ENCODE data around the gene LRRC72. TPM values are rescaled to one million over a fixed set of nuclear protein-coding genes. Genes with fewer than 3 reads are reported as not detected.

LRRC72 gene
- total RNA-seq, 1 experiment from 2014 or later = not detected

GRCh38 chr7:16562456-16563220, 36.0 kb downstream of the LRRC72 start:
- no peak overlapping the region for H2BK15ac ChIP-seq (ENCODE audit: low read depth, low read length)
- H2AK5ac ChIP-seq (ENCODE audit: insufficient read length, low read length) = no peak overlapping the region
- Mint-ChIP-seq H3K36me3 (ENCODE audit: insufficient read depth in 1 of 3, low read depth in 3 of 3) (no peaks in the 10 kb centered on the region), H3K27ac (0 out of 7 replicates have a peak overlapping the region, but pooled peaks of 1 of the 3 experiments have one; percentile 3), H3K4me1 (peaks cover 4% of the 10 kb centered on the region in 2 experiments; a peak in 3 of 4 replicates), H3K4me3 (no peak overlapping the region), H3K9me3 (no peaks in the 10 kb centered on the region; a peak in 1 of 5 replicates), H3K27me3 (ENCODE audit: low read depth) (no peaks in the 10 kb centered on the region)
- H4K20me1 ChIP-seq (ENCODE audit: control insufficient read depth, insufficient read depth, insufficient read length) = no peaks in the 10 kb centered on the region
- DNase-seq = no peak
- H2BK12ac ChIP-seq (ENCODE audit: insufficient read length, low read depth, low read length) = no peak overlapping the region
- H3K79me2 ChIP-seq (ENCODE audit: insufficient read depth, low read length) = no peaks in the 10 kb centered on the region
- H4K8ac ChIP-seq (replicated peaks; ENCODE audit: insufficient read length, low read depth, low read length) = no peak overlapping the region
- no peak overlapping the region for H2BK120ac ChIP-seq (ENCODE audit: low read depth, low read length, poor library complexity, severe bottlenecking)
- no peak overlapping the region for H3K4ac ChIP-seq (ENCODE audit: low read depth, low read length)
- TF ChIP-seq, protein P1, sequence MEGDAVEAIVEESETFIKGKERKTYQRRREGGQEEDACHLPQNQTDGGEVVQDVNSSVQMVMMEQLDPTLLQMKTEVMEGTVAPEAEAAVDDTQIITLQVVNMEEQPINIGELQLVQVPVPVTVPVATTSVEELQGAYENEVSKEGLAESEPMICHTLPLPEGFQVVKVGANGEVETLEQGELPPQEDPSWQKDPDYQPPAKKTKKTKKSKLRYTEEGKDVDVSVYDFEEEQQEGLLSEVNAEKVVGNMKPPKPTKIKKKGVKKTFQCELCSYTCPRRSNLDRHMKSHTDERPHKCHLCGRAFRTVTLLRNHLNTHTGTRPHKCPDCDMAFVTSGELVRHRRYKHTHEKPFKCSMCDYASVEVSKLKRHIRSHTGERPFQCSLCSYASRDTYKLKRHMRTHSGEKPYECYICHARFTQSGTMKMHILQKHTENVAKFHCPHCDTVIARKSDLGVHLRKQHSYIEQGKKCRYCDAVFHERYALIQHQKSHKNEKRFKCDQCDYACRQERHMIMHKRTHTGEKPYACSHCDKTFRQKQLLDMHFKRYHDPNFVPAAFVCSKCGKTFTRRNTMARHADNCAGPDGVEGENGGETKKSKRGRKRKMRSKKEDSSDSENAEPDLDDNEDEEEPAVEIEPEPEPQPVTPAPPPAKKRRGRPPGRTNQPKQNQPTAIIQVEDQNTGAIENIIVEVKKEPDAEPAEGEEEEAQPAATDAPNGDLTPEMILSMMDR (conservative IDR thresholded peaks at IDR 0.05) = no peak
- H4K5ac ChIP-seq (ENCODE audit: insufficient read length, low read depth, low read length) = no peak overlapping the region
- H3K4me1 ChIP-seq (ENCODE audit: insufficient read depth, low read length) = no peaks in the 10 kb centered on the region
- no peak overlapping the region for H3K9ac ChIP-seq (ENCODE audit: extremely low read depth, insufficient read length, low read length)
- H3K27me3 ChIP-seq (ENCODE audit: insufficient read depth, low read length) = no peaks in the 10 kb centered on the region
- no peak overlapping the region for H3K56ac ChIP-seq (ENCODE audit: insufficient read length, low read depth, low read length)
- no peak overlapping the region for H3T11ph ChIP-seq (ENCODE audit: low read length)
- no peak overlapping the region for H3K14ac ChIP-seq (ENCODE audit: insufficient read depth, low read length)
- H3K9me3 ChIP-seq (ENCODE audit: control insufficient read depth, low read depth, low read length) = no peaks in the 10 kb centered on the region
- peak overlapping the region; percentile 52 for H2AFZ ChIP-seq (ENCODE audit: low read length)
- no peaks in the 10 kb centered on the region for H3K23me2 ChIP-seq (ENCODE audit: insufficient read length, low read depth, low read length, poor library complexity, severe bottlenecking)
- no peak overlapping the region for H3K27ac ChIP-seq (ENCODE audit: insufficient read length, low read depth, low read length)
- H4K91ac ChIP-seq (ENCODE audit: insufficient read length, low read depth, low read length) = no peak overlapping the region
- no peak overlapping the region for H3K4me2 ChIP-seq (ENCODE audit: insufficient read depth, insufficient read length, low read length)
- no peak overlapping the region for H3K18ac ChIP-seq (ENCODE audit: insufficient read length, low read depth, low read length)
- no peaks in the 10 kb centered on the region for H3K79me1 ChIP-seq (ENCODE audit: insufficient read depth, low read depth, low read length, poor library complexity, severe bottlenecking)
- no CpG with 5 or more reads among the region's 9 CpGs for WGBS (ENCODE audit: extremely low coverage, insufficient read length, low lambda C conversion rate)
- H2BK5ac ChIP-seq (ENCODE audit: insufficient read length, low read length) = no peak overlapping the region
- no peak overlapping the region for H2BK20ac ChIP-seq (ENCODE audit: low read depth, low read length, poor library complexity, severe bottlenecking)
- H3K23ac ChIP-seq (ENCODE audit: insufficient read length, low read depth, low read length) = no peak overlapping the region
